ENCODE measurements around the gene MAPK10.

GRCh38 chr4:86055898-86056297 lies 304.0 kb downstream of the MAPK10 start:
- TF ChIP-seq KLF7 (tag by site-specific recombination; IDR thresholded peaks at IDR 0.05; ENCODE audit: borderline replicate concordance), result no peak
- no peak for TF ChIP-seq ZNF664 (tag by site-specific recombination; IDR thresholded peaks at IDR 0.05)
- no peak for TF ChIP-seq CTCF (tag by site-specific recombination; IDR thresholded peaks at IDR 0.05)
- TF ChIP-seq ZBTB6 (tag by site-specific recombination; IDR thresholded peaks at IDR 0.05), result no peak
- TF ChIP-seq ZNF768 (tag by site-specific recombination; IDR thresholded peaks at IDR 0.05), result no peak
- no peak for TF ChIP-seq ZFP3 (tag by site-specific recombination; IDR thresholded peaks at IDR 0.05; ENCODE audit: low read depth)
- no peak for TF ChIP-seq ZNF366 (tag by site-specific recombination; conservative IDR thresholded peaks at IDR 0.05)
- no peak for TF ChIP-seq ZNF76 (tag by site-specific recombination; IDR thresholded peaks at IDR 0.05; ENCODE audit: borderline replicate concordance, low read depth)
- no peak for TF ChIP-seq ZNF24 (tag by site-specific recombination; IDR thresholded peaks at IDR 0.05)
- TF ChIP-seq PRDM10 (tag by site-specific recombination; IDR thresholded peaks at IDR 0.05), result no peak
- TF ChIP-seq ZNF121 (tag by site-specific recombination; IDR thresholded peaks at IDR 0.05), result no peak

Data from HEK293 (cell line).